SK-N-SH treated with all-trans-retinoic acid at 6 μM for 48 hours (cell line): Measurements from ENCODE around the gene NCDN.

Source experiments
- ARNTL ChIP-seq: fragments of 450-650 bp; formaldehyde crosslinking; IDR thresholded peaks from 2 replicates; pipeline ENCODE4 v1.5.0; 2020; ENCODE audit warnings: low read depth, mild to moderate bottlenecking, moderate library complexity, borderline replicate concordance
- CSDC2 ChIP-seq: fragments of 250-450 bp; sonication (Bioruptor Pico); IDR thresholded peaks from 2 replicates; pipeline ENCODE4 v1.5.0; 2020; ENCODE audit warnings: mild to moderate bottlenecking, moderate library complexity
- PATZ1 ChIP-seq: fragments of 250-450 bp; sonication (Bioruptor Pico); IDR thresholded peaks from 2 replicates; pipeline ENCODE4 v1.8.0; 2020; ENCODE audit warnings: mild to moderate bottlenecking, moderate library complexity, borderline replicate concordance
- TCF4 ChIP-seq: fragments of 250-450 bp; sonication (Bioruptor Pico); IDR thresholded peaks from 2 replicates; pipeline ENCODE4 v1.8.0; 2021; ENCODE audit warnings: mild to moderate bottlenecking, moderate library complexity, borderline replicate concordance
- ZC3H10 ChIP-seq: fragments of 250-450 bp; sonication (Bioruptor Pico); IDR thresholded peaks from 2 replicates; pipeline ENCODE4 v1.5.1; 2021; ENCODE audit warnings: mild to moderate bottlenecking, moderate library complexity

GRCh38 chr1:35539073-35539823, 18.4 kb upstream of the NCDN start:
- TF ChIP-seq ARNTL (CRISPR knock-in tag), result no peak
- TF ChIP-seq CSDC2 (CRISPR knock-in tag), result no peak
- no peak for TF ChIP-seq PATZ1 (CRISPR knock-in tag)
- no peak for TF ChIP-seq ZC3H10 (CRISPR knock-in tag)
- no peak for TF ChIP-seq TCF4 (CRISPR knock-in tag)
